ENCODE results near the gene C5orf47.

C5orf47 gene

DNA sequence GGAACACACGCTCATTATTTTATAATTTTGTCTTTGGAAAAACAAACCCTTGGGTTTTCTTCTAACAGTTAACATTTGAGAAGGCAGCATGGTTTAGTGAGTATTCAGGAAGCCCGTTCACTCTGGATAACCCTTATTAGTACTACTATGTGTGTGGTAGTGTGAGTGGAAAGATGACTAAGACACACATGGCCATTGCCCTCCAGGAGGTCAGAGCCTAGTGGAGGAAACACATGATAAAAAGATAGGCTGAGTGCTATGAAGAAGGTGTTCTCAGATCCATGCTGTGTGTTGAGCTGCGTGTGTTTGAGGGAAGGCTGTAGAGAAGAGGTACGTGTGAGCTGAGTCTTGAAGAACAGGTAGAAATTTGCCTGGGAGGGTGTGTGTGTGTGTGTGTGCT is 8.4 kb downstream of the C5orf47 start:
- no peaks in the 10 kb centered on the region for H3K79me1 ChIP-seq (ENCODE audit: low read length)
- no peak overlapping the region for H3K14ac ChIP-seq (ENCODE audit: low read length)
- no peak overlapping the region for H3K4me3 ChIP-seq (ENCODE audit: low read depth, low read length)
- no peak overlapping the region for H3K18ac ChIP-seq (ENCODE audit: low read length)
- H2BK12ac ChIP-seq (ENCODE audit: low read length): no peak overlapping the region
- H3K4me1 ChIP-seq (ENCODE audit: control insufficient read depth in 1 of 2, insufficient read depth in 2 of 2, low read length in 2 of 2): no peaks in the 10 kb centered on the region
- no peak overlapping the region for H3K4ac ChIP-seq (ENCODE audit: low read depth, low read length)
- H3K4me2 ChIP-seq (ENCODE audit: low read length): no peak overlapping the region
- H2BK120ac ChIP-seq (ENCODE audit: insufficient read depth, low read length, poor library complexity): no peak overlapping the region
- DNase-seq: no peak
- H3K79me2 ChIP-seq (ENCODE audit: control insufficient read depth, insufficient read depth, low read length, poor library complexity): no peaks in the 10 kb centered on the region
- no peak overlapping the region for H4K8ac ChIP-seq (ENCODE audit: low read depth, low read length)
- no CpG with 5 or more reads among the region's 4 CpGs for WGBS (ENCODE audit: extremely low coverage, insufficient coverage, insufficient read length)
- no peaks in the 10 kb centered on the region for H3K36me3 ChIP-seq (ENCODE audit: control insufficient read depth in 1 of 2, insufficient read depth in 2 of 2, low read length in 2 of 2)
- H2BK5ac ChIP-seq (ENCODE audit: low read depth, low read length, poor library complexity): no peak overlapping the region
- H2AFZ ChIP-seq (ENCODE audit: insufficient read depth, low read length, poor library complexity): no peak overlapping the region
- no peak overlapping the region for H4K12ac ChIP-seq (ENCODE audit: low read depth, low read length)
- H3K9ac ChIP-seq (ENCODE audit: low read length): no peak overlapping the region
- H4K91ac ChIP-seq (ENCODE audit: low read depth, low read length): no peak overlapping the region
- H3K27me3 ChIP-seq (ENCODE audit: insufficient read depth, low read length): no peaks in the 10 kb centered on the region
- no peak overlapping the region for H2AK5ac ChIP-seq (ENCODE audit: low read length)
- H3K23ac ChIP-seq (ENCODE audit: low read length): no peak overlapping the region
- no peak overlapping the region for H3K27ac ChIP-seq (ENCODE audit: low read depth, low read length)
- H3K9me3 ChIP-seq (ENCODE audit: insufficient read depth, low read depth, low read length): no peaks in the 10 kb centered on the region

DNA sequence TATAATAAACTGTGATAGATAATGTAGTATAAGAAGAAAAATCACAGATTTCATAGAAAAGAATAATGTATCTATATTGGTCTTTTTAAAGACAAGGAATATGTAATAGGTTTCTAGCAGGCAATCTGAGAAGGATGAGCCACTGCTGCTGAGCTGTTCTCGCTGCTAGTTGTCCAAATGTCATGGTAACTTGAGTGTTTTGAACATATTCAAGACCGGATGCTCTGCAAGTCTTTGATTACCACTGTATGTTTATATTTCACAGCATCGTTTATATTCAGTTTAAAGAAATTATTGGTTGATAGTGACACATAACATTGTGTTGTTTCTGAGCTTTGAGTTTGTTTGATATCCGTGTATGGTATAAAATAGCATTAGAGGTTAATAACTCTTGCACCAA is 9.6 kb downstream of the C5orf47 start:
- H3K14ac ChIP-seq (ENCODE audit: low read length): no peak overlapping the region

DNA sequence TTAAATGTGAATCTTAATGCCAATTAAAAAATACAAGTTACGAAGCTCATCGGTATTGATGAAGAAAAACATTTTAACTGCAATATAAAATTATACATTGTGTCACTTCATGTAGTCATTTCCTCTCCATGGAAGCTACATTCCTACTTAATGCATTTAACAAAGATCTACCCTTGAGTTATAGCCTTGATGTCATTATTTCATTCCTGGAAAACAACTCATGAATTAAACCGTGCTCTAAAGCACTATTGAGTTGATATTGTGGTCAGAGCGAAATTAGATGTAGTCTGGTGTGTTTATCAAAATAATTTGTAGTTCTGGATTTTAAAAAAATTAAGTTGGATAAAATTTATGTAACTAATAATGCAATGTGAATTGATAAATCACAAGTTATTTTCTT is 11.1 kb downstream of the C5orf47 start:
- no peaks in the 10 kb centered on the region for H3K4me1 ChIP-seq (ENCODE audit: control insufficient read depth in 1 of 2, insufficient read depth in 2 of 2, low read length in 2 of 2)
- H3K9me3 ChIP-seq (ENCODE audit: insufficient read depth, low read depth, low read length): no peaks in the 10 kb centered on the region
- H2AK5ac ChIP-seq (ENCODE audit: low read length): no peak overlapping the region
- no peak overlapping the region for H2BK12ac ChIP-seq (ENCODE audit: low read length)
- H3K4me3 ChIP-seq (ENCODE audit: low read depth, low read length): no peak overlapping the region
- H3K23ac ChIP-seq (ENCODE audit: low read length): no peak overlapping the region
- H4K12ac ChIP-seq (ENCODE audit: low read depth, low read length): no peak overlapping the region
- H3K14ac ChIP-seq (ENCODE audit: low read length): no peak overlapping the region
- no peak overlapping the region for H2BK5ac ChIP-seq (ENCODE audit: low read depth, low read length, poor library complexity)
- H2BK120ac ChIP-seq (ENCODE audit: insufficient read depth, low read length, poor library complexity): no peak overlapping the region
- H4K8ac ChIP-seq (ENCODE audit: low read depth, low read length): no peak overlapping the region
- H4K91ac ChIP-seq (ENCODE audit: low read depth, low read length): no peak overlapping the region
- no peak overlapping the region for H3K27ac ChIP-seq (ENCODE audit: low read depth, low read length)
- no peaks in the 10 kb centered on the region for H3K79me2 ChIP-seq (ENCODE audit: control insufficient read depth, insufficient read depth, low read length, poor library complexity)
- WGBS (ENCODE audit: extremely low coverage, insufficient coverage, insufficient read length): no CpG with 5 or more reads among the region's 4 CpGs
- no peak overlapping the region for H3K9ac ChIP-seq (ENCODE audit: low read length)
- no peak overlapping the region for H3K4ac ChIP-seq (ENCODE audit: low read depth, low read length)
- no peaks in the 10 kb centered on the region for H3K36me3 ChIP-seq (ENCODE audit: control insufficient read depth in 1 of 2, insufficient read depth in 2 of 2, low read length in 2 of 2)
- H3K79me1 ChIP-seq (ENCODE audit: low read length): no peaks in the 10 kb centered on the region
- H3K4me2 ChIP-seq (ENCODE audit: low read length): no peak overlapping the region
- no peak overlapping the region for H2AFZ ChIP-seq (ENCODE audit: insufficient read depth, low read length, poor library complexity)
- no peak overlapping the region for H3K18ac ChIP-seq (ENCODE audit: low read length)
- no peak for DNase-seq
- no peaks in the 10 kb centered on the region for H3K27me3 ChIP-seq (ENCODE audit: insufficient read depth, low read length)

More for the DNA sequence above, 9.6 kb downstream of the C5orf47 start:
- no peaks in the 10 kb centered on the region for H3K27me3 ChIP-seq (ENCODE audit: insufficient read depth, low read length)
- no peak overlapping the region for H4K12ac ChIP-seq (ENCODE audit: low read depth, low read length)
- no peak overlapping the region for H3K23ac ChIP-seq (ENCODE audit: low read length)
- H2BK12ac ChIP-seq (ENCODE audit: low read length): no peak overlapping the region
- no peaks in the 10 kb centered on the region for H3K79me1 ChIP-seq (ENCODE audit: low read length)
- H3K36me3 ChIP-seq (ENCODE audit: control insufficient read depth in 1 of 2, insufficient read depth in 2 of 2, low read length in 2 of 2): no peaks in the 10 kb centered on the region
- no peak overlapping the region for H2BK120ac ChIP-seq (ENCODE audit: insufficient read depth, low read length, poor library complexity)
- H3K4me3 ChIP-seq (ENCODE audit: low read depth, low read length): no peak overlapping the region
- no peak overlapping the region for H3K27ac ChIP-seq (ENCODE audit: low read depth, low read length)
- DNase-seq: no peak
- no peaks in the 10 kb centered on the region for H3K4me1 ChIP-seq (ENCODE audit: control insufficient read depth in 1 of 2, insufficient read depth in 2 of 2, low read length in 2 of 2)
- H3K18ac ChIP-seq (ENCODE audit: low read length): no peak overlapping the region
- no peaks in the 10 kb centered on the region for H3K9me3 ChIP-seq (ENCODE audit: insufficient read depth, low read depth, low read length)
- H3K4ac ChIP-seq (ENCODE audit: low read depth, low read length): no peak overlapping the region
- no peak overlapping the region for H3K9ac ChIP-seq (ENCODE audit: low read length)
- no peaks in the 10 kb centered on the region for H3K79me2 ChIP-seq (ENCODE audit: control insufficient read depth, insufficient read depth, low read length, poor library complexity)
- no peak overlapping the region for H4K8ac ChIP-seq (ENCODE audit: low read depth, low read length)
- no CpG with 5 or more reads among the region's 4 CpGs for WGBS (ENCODE audit: extremely low coverage, insufficient coverage, insufficient read length)
- no peak overlapping the region for H4K91ac ChIP-seq (ENCODE audit: low read depth, low read length)
- H2BK5ac ChIP-seq (ENCODE audit: low read depth, low read length, poor library complexity): no peak overlapping the region
- no peak overlapping the region for H2AFZ ChIP-seq (ENCODE audit: insufficient read depth, low read length, poor library complexity)
- no peak overlapping the region for H2AK5ac ChIP-seq (ENCODE audit: low read length)
- no peak overlapping the region for H3K4me2 ChIP-seq (ENCODE audit: low read length)

DNA sequence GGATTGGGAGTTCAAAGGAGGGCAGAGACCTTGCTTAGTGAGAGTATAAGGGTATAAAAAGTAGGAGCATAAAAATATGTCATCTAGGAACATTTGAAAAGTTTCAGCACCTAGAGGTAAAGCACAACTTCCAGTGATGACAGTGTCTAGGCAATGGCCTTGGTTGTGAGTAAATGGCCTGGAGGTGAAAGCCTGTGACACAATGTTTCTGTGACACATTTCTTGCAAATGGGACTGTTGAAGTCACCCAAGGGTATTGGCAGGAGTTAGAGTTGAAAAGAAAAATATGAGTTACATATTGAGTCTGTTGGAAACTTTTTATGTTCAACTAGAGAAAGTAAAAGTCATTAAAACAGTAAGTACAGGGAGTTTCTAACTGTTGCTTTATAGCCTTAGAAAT is 14.8 kb downstream of the C5orf47 start:
- Histone ChIP-seq H4K12ac (ENCODE audit: low read depth, low read length) (no peak overlapping the region), H3K27me3 (ENCODE audit: insufficient read depth, low read length) (no peaks in the 10 kb centered on the region), H2BK120ac (ENCODE audit: insufficient read depth, low read length, poor library complexity) (no peak overlapping the region), H2BK5ac (ENCODE audit: low read depth, low read length, poor library complexity) (no peak overlapping the region), H3K4me2 (ENCODE audit: low read length) (no peak overlapping the region), H2AFZ (ENCODE audit: insufficient read depth, low read length, poor library complexity) (no peak overlapping the region), H3K4me1 (ENCODE audit: control insufficient read depth in 1 of 2, insufficient read depth in 2 of 2, low read length in 2 of 2) (no peaks in the 10 kb centered on the region), H3K79me2 (ENCODE audit: control insufficient read depth, insufficient read depth, low read length, poor library complexity) (no peaks in the 10 kb centered on the region), H3K79me1 (ENCODE audit: low read length) (no peaks in the 10 kb centered on the region), H3K27ac (ENCODE audit: low read depth, low read length) (no peak overlapping the region), H2AK5ac (ENCODE audit: low read length) (no peak overlapping the region), H3K9me3 (ENCODE audit: insufficient read depth, low read depth, low read length) (no peaks in the 10 kb centered on the region), H4K8ac (ENCODE audit: low read depth, low read length) (no peak overlapping the region), H3K4ac (ENCODE audit: low read depth, low read length) (no peak overlapping the region), H3K9ac (ENCODE audit: low read length) (no peak overlapping the region), H3K36me3 (ENCODE audit: control insufficient read depth in 1 of 2, insufficient read depth in 2 of 2, low read length in 2 of 2) (no peaks in the 10 kb centered on the region), H3K23ac (ENCODE audit: low read length) (no peak overlapping the region), H3K14ac (ENCODE audit: low read length) (no peak overlapping the region), H3K4me3 (ENCODE audit: low read depth, low read length) (no peak overlapping the region), H2BK12ac (ENCODE audit: low read length) (no peak overlapping the region), H3K18ac (ENCODE audit: low read length) (no peak overlapping the region), H4K91ac (ENCODE audit: low read depth, low read length) (no peak overlapping the region)
- peak; percentile 43 to 49 for DNase-seq

Data from trophoblast cell (in vitro differentiated cells and primary cell).